SK-N-SH (cell line): Measurements from ENCODE around the gene ADCY4. TPM values are rescaled to one million over a fixed set of nuclear protein-coding genes. Genes with fewer than 3 reads are reported as not detected.
A peak's percentile ranks its signal among the peaks of the same experiment; 100 is the strongest.

Experiments
- CTCF ChIA-PET: fragments of 300-600, 350-600 bp; formaldehyde crosslinking; extraction: SDS; loops from one replicate; lab custom pipeline; 2021; lab: Yijun Ruan, JAX
- POLR2A ChIA-PET: fragments of 350-600 bp; sonication (Branson Sonifier 250); formaldehyde crosslinking; extraction: SDS; loops from one replicate; lab custom pipeline; 2020; ENCODE audit warnings: antibody characterized with exemption, inconsistent platforms; lab: Yijun Ruan, JAX
- DNase-seq: peaks from one replicate; pipeline ENCODE4 v3.0.0; 2012
- H2AFZ ChIP-seq: fragments of 200-600 bp; sonication (generic); 2 replicates; pipeline ENCODE4 v1.8.1; 2016; ENCODE audit warnings: antibody characterized with exemption, mild to moderate bottlenecking, low read depth
- H3F3A ChIP-seq: fragments of 200-600 bp; sonication (generic); replicated peaks from 2 replicates; pipeline ENCODE3; 2016; ENCODE audit warnings: antibody characterized with exemption, mild to moderate bottlenecking; ENCODE audit not compliant: insufficient read depth
- H3K27ac ChIP-seq, 2 experiments: fragments of 200-500 bp in 1 of 2; fragments of 200-600 bp in 1 of 2; sonication (Bioruptor generic) in 1 of 2; sonication (generic), shearing (Covaris generic) in 1 of 2; 2 replicates each; pipeline versions ENCODE4 v1.5.1 to v1.6.1; 2014 to 2016; ENCODE audit warnings: low read depth in 2 of 2, inconsistent platforms in 1 of 2, low read length in 1 of 2, mild to moderate bottlenecking in 1 of 2, mixed read lengths in 1 of 2
- H3K27me3 ChIP-seq: fragments of 200-600 bp; sonication (generic), shearing (Covaris generic); 2 replicates; pipeline ENCODE4 v1.6.1; 2016; ENCODE audit warnings: mixed run types; ENCODE audit not compliant: insufficient read depth
- H3K36me3 ChIP-seq, 2 experiments: fragments of 200-500 bp in 1 of 2; fragments of 200-600 bp in 1 of 2; sonication (Bioruptor generic) in 1 of 2; sonication (generic) in 1 of 2; replicated peaks in 1 of 2; 2 replicates each; pipeline versions ENCODE3 to v1.5.1; 2014 to 2016; ENCODE audit warnings: low read length in 1 of 2, mild to moderate bottlenecking in 1 of 2; ENCODE audit not compliant: insufficient read depth in 2 of 2, control insufficient read depth in 1 of 2
- H3K4me1 ChIP-seq, 2 experiments: fragments of 200-500 bp in 1 of 2; fragments of 200-600 bp in 1 of 2; sonication (Bioruptor generic) in 1 of 2; sonication (generic), shearing (Covaris generic) in 1 of 2; 2 replicates each; pipeline versions ENCODE4 v1.5.1 to v1.6.1; 2014 to 2016; ENCODE audit warnings: low read depth in 1 of 2, low read length in 1 of 2, mixed run types in 1 of 2; ENCODE audit not compliant: insufficient read depth in 2 of 2, control insufficient read depth in 1 of 2
- H3K4me2 ChIP-seq: fragments of 200-600 bp; sonication (generic), shearing (Covaris generic); 2 replicates; pipeline ENCODE4 v1.6.1; 2017; ENCODE audit warnings: mixed run types
- H3K4me3 ChIP-seq, 2 experiments: fragments of 200-500 bp in 1 of 2; fragments of 200-600 bp in 1 of 2; sonication (Bioruptor generic) in 1 of 2; sonication (generic), shearing (Covaris generic) in 1 of 2; 2 replicates each; pipeline versions ENCODE4 v1.5.1 to v1.8.1; 2014 to 2016; ENCODE audit warnings: low read depth in 2 of 2, inconsistent platforms in 1 of 2, low read length in 1 of 2, mild to moderate bottlenecking in 1 of 2, mixed read lengths in 1 of 2, moderate library complexity in 1 of 2
- H3K79me2 ChIP-seq: fragments of 200-600 bp; sonication (generic); 2 replicates; pipeline ENCODE4 v1.8.1; 2017; ENCODE audit warnings: mild to moderate bottlenecking; ENCODE audit not compliant: insufficient read depth
- H3K9ac ChIP-seq: fragments of 200-600 bp; sonication (generic); 2 replicates; pipeline ENCODE4 v1.6.1; 2017; ENCODE audit warnings: mixed run types
- H3K9me2 ChIP-seq: fragments of 200-600 bp; sonication (generic); 2 replicates; pipeline ENCODE4 v1.6.1; 2017; ENCODE audit warnings: mixed run types
- H3K9me3 ChIP-seq: fragments of 200-600 bp; sonication (generic); 2 replicates; pipeline ENCODE4 v1.6.1; 2017; ENCODE audit warnings: mixed run types, mild to moderate bottlenecking, moderate library complexity
- H4K20me1 ChIP-seq: fragments of 200-600 bp; sonication (generic); 2 replicates; pipeline ENCODE4 v1.6.1; 2017; ENCODE audit warnings: mild to moderate bottlenecking, mixed run types; ENCODE audit not compliant: insufficient read depth
- EZH2phosphoT487 ChIP-seq: fragments of 200-600 bp; sonication (generic); IDR thresholded peaks from 2 replicates; pipeline ENCODE4 v1.6.1; 2017; ENCODE audit warnings: low read depth, mixed run types, mild to moderate bottlenecking, antibody characterized with exemption, moderate library complexity, borderline replicate concordance
- GATA2 ChIP-seq: sonication (generic); formaldehyde crosslinking; IDR thresholded peaks from 2 replicates; pipeline ENCODE4 v1.5.0; 2020; ENCODE audit warnings: mild to moderate bottlenecking, missing genetic modification reagents
- MEF2A ChIP-seq: IDR thresholded peaks from 2 replicates; pipeline ENCODE4 v1.4.0; 2012; ENCODE audit warnings: low read depth, borderline replicate concordance
- MXI1 ChIP-seq: IDR thresholded peaks from 2 replicates; pipeline ENCODE4 v1.6.1; 2012; ENCODE audit warnings: mild to moderate bottlenecking, low read depth, low read length, improper control_type of control experiment
- RAD21 ChIP-seq: IDR thresholded peaks from 2 replicates; pipeline ENCODE4 v1.6.1; 2012; ENCODE audit warnings: mild to moderate bottlenecking, low read length
- SMC3 ChIP-seq: IDR thresholded peaks from 2 replicates; pipeline ENCODE4 v1.6.1; 2012; ENCODE audit warnings: low read depth, low read length, improper control_type of control experiment
- YY1 ChIP-seq: IDR thresholded peaks from 2 replicates; pipeline ENCODE4 v1.4.0; 2012; ENCODE audit warnings: low read depth, mild to moderate bottlenecking
- WGBS: methylation state at CpG from one replicate; pipeline ENCODE4 v1.1.6; 2017; ENCODE audit warnings: low lambda C conversion rate; 5-methylcytosine and 5-hydroxymethylcytosine counted together
- polyA plus RNA-seq, 3 experiments: library from polyadenylated mRNA; depleted of rRNA; stranded (reverse); fragments of >200 nt; gene quantifications; 2 replicates each; pipeline ENCODE4 v1.2.3, GENCODE V29; 2012
- TF ChIP-seq, protein P1 (sequence below): IDR thresholded peaks from 2 replicates; pipeline ENCODE4 v1.6.1; 2012; ENCODE audit warnings: mild to moderate bottlenecking, low read depth, low read length, moderate library complexity
- TF ChIP-seq, protein P2 (sequence below): IDR thresholded peaks from 2 replicates; pipeline ENCODE4; 2012
- TF ChIP-seq, protein P3 (sequence below): fragments of 200-600 bp; sonication (generic); IDR thresholded peaks from 2 replicates; pipeline ENCODE4 v1.6.1; 2017; ENCODE audit warnings: antibody characterized with exemption, mild to moderate bottlenecking, moderate library complexity
- TF ChIP-seq, protein P4 (sequence below): IDR thresholded peaks from 2 replicates; pipeline ENCODE4 v1.4.0; 2012; ENCODE audit warnings: low read depth

The ADCY4 gene
- polyA plus RNA-seq, 1 of the 3 experiments (the other 2 are of a cell fraction), result 0.08 TPM

- WGBS, result 19% methylated on average over 41 of the region's 56 CpGs
- DNase-seq, result peak; percentile 94
These were observed 2.4 kb downstream of the ADCY4 start for GRCh38 chr14:24332268-24332993.

GRCh38 chr14:24331731-24332267, 3.1 kb downstream of the ADCY4 start:
- 86% methylated on average over 26 of the region's 26 CpGs for WGBS
- H2AFZ ChIP-seq, result no peak overlapping the region
- H4K20me1 ChIP-seq, result no peaks in the 10 kb centered on the region
- no peak for DNase-seq
- H3K4me3 ChIP-seq, result no peak overlapping the region; a peak in 1 of 4 replicates
- no peaks in the 10 kb centered on the region for H3F3A ChIP-seq
- peaks cover 30% of the 10 kb centered on the region for H3K27me3 ChIP-seq
- H3K9me2 ChIP-seq, result no peaks in the 10 kb centered on the region
- H3K4me1 ChIP-seq, result peaks cover 0 to 21% of the 10 kb centered on the region in 2 experiments; a peak in 1 of 4 replicates
- no peak overlapping the region for H3K9ac ChIP-seq
- no peaks in the 10 kb centered on the region for H3K79me2 ChIP-seq
- CTCF ChIA-PET, result interaction anchor here (0.7 to 12.7 kb wide), 20 partner anchors 10 to 134 kb away, joined by 3 to 445 read pairs (median 8); partner anchors contain the start of genes CBLN3, CIDEB, DHRS1 and KHNYN
- H3K27ac ChIP-seq, result no peak overlapping the region
- TF ChIP-seq, protein P1, sequence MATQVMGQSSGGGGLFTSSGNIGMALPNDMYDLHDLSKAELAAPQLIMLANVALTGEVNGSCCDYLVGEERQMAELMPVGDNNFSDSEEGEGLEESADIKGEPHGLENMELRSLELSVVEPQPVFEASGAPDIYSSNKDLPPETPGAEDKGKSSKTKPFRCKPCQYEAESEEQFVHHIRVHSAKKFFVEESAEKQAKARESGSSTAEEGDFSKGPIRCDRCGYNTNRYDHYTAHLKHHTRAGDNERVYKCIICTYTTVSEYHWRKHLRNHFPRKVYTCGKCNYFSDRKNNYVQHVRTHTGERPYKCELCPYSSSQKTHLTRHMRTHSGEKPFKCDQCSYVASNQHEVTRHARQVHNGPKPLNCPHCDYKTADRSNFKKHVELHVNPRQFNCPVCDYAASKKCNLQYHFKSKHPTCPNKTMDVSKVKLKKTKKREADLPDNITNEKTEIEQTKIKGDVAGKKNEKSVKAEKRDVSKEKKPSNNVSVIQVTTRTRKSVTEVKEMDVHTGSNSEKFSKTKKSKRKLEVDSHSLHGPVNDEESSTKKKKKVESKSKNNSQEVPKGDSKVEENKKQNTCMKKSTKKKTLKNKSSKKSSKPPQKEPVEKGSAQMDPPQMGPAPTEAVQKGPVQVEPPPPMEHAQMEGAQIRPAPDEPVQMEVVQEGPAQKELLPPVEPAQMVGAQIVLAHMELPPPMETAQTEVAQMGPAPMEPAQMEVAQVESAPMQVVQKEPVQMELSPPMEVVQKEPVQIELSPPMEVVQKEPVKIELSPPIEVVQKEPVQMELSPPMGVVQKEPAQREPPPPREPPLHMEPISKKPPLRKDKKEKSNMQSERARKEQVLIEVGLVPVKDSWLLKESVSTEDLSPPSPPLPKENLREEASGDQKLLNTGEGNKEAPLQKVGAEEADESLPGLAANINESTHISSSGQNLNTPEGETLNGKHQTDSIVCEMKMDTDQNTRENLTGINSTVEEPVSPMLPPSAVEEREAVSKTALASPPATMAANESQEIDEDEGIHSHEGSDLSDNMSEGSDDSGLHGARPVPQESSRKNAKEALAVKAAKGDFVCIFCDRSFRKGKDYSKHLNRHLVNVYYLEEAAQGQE, result no peak
- no peak for TF ChIP-seq GATA2 (CRISPR knock-in tag)
- no peaks in the 10 kb centered on the region for H3K36me3 ChIP-seq
- no peak overlapping the region for H3K4me2 ChIP-seq
- H3K9me3 ChIP-seq, result no peaks in the 10 kb centered on the region
- POLR2A ChIA-PET, result interaction anchor here (0.9 to 1.1 kb wide), 2 partner anchors 10 to 105 kb away, joined by 3 to 4 read pairs; no protein-coding TSS in a partner anchor

More at GRCh38 chr14:24332268-24332993, 2.4 kb downstream of the ADCY4 start:
- H3K4me1 ChIP-seq, result peaks cover 0 to 21% of the 10 kb centered on the region in 2 experiments; a peak in 1 of 4 replicates
- no peaks in the 10 kb centered on the region for H3K9me2 ChIP-seq
- H3K27me3 ChIP-seq, result peaks cover 31% of the 10 kb centered on the region
- CTCF ChIA-PET, result interaction anchor here (0.6 to 12.7 kb wide), 29 partner anchors 10 to 1450 kb away, joined by 3 to 445 read pairs (median 9); partner anchors contain the start of genes CBLN3, CIDEB, KHNYN and LTB4R2
- TF ChIP-seq YY1 (no peak), MEF2A (no peak), RAD21 (peak; percentile 59), MXI1 (peak; percentile 68; the same call in 1 of the 2 replicates), EZH2phosphoT487 (no peak), SMC3 (peak; percentile 53)
- TF ChIP-seq, protein P2, sequence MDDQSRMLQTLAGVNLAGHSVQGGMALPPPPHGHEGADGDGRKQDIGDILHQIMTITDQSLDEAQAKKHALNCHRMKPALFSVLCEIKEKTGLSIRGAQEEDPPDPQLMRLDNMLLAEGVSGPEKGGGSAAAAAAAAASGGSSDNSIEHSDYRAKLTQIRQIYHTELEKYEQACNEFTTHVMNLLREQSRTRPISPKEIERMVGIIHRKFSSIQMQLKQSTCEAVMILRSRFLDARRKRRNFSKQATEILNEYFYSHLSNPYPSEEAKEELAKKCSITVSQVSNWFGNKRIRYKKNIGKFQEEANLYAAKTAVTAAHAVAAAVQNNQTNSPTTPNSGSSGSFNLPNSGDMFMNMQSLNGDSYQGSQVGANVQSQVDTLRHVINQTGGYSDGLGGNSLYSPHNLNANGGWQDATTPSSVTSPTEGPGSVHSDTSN, result no peak
- TF ChIP-seq, protein P3, sequence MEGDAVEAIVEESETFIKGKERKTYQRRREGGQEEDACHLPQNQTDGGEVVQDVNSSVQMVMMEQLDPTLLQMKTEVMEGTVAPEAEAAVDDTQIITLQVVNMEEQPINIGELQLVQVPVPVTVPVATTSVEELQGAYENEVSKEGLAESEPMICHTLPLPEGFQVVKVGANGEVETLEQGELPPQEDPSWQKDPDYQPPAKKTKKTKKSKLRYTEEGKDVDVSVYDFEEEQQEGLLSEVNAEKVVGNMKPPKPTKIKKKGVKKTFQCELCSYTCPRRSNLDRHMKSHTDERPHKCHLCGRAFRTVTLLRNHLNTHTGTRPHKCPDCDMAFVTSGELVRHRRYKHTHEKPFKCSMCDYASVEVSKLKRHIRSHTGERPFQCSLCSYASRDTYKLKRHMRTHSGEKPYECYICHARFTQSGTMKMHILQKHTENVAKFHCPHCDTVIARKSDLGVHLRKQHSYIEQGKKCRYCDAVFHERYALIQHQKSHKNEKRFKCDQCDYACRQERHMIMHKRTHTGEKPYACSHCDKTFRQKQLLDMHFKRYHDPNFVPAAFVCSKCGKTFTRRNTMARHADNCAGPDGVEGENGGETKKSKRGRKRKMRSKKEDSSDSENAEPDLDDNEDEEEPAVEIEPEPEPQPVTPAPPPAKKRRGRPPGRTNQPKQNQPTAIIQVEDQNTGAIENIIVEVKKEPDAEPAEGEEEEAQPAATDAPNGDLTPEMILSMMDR, result peak; percentile 68
- TF ChIP-seq, protein P4, sequence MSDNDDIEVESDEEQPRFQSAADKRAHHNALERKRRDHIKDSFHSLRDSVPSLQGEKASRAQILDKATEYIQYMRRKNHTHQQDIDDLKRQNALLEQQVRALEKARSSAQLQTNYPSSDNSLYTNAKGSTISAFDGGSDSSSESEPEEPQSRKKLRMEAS, result 0 out of 2 replicates have a peak, but pooled peaks have one; percentile 51
- 0 out of 2 replicates have a peak overlapping the region, but pooled peaks have one; percentile 50 for H2AFZ ChIP-seq
- H3K27ac ChIP-seq, result no peak overlapping the region
- H3K79me2 ChIP-seq, result no peaks in the 10 kb centered on the region
- no peaks in the 10 kb centered on the region for H3K9me3 ChIP-seq
- POLR2A ChIA-PET, result interaction anchor here (0.9 to 1.6 kb wide), 4 partner anchors 9 to 109 kb away, joined by 3 to 16 read pairs (median 6); partner anchors contain the start of genes CBLN3 and KHNYN
- peak overlapping the region; percentile 74 for H3K4me2 ChIP-seq
- H3F3A ChIP-seq, result no peaks in the 10 kb centered on the region
- H3K36me3 ChIP-seq, result no peaks in the 10 kb centered on the region
- no peaks in the 10 kb centered on the region for H4K20me1 ChIP-seq
- peak overlapping the region in 1 of 2 experiments; percentile 30; a peak in 3 of 4 replicates for H3K4me3 ChIP-seq
- no peak overlapping the region for H3K9ac ChIP-seq
